ENCODE measurements around the gene MDFI.

Gene MDFI

DNA sequence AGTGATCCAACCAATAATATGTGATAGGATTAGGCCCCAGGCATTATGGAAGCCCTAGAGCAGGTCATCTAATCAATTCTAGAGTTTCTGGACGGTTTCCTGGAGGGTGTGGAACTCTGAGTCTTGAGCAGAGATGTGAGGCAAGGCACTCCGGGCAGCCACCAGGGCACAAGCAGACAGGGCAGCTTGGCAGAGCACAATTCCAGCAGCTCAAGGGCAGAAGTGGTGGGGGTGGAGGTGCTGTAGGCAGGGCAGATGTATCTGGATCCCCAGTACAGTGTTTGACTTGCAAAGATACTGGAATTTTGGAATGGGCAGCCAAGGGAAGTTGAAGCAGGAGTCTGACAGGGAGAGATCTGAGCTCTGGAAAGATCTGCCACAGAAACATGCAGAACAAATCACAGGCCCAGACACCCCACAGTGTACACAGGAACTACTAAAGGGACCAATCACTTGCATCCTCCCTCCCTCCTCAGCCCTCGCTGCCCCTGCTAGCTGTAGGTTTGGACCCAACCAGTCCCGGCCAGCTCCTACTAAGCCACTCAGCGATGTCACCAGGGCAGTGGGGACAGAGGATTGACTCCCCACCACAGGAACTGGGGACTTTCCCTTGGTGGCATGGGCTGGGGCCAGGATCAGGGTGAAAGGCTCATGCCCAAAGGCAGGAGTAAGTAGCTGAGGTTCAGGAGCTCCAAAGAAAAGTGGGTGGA lies 50.1 kb downstream of the MDFI start:
- no peak for DNase-seq (ENCODE audit: low read depth)

DNA sequence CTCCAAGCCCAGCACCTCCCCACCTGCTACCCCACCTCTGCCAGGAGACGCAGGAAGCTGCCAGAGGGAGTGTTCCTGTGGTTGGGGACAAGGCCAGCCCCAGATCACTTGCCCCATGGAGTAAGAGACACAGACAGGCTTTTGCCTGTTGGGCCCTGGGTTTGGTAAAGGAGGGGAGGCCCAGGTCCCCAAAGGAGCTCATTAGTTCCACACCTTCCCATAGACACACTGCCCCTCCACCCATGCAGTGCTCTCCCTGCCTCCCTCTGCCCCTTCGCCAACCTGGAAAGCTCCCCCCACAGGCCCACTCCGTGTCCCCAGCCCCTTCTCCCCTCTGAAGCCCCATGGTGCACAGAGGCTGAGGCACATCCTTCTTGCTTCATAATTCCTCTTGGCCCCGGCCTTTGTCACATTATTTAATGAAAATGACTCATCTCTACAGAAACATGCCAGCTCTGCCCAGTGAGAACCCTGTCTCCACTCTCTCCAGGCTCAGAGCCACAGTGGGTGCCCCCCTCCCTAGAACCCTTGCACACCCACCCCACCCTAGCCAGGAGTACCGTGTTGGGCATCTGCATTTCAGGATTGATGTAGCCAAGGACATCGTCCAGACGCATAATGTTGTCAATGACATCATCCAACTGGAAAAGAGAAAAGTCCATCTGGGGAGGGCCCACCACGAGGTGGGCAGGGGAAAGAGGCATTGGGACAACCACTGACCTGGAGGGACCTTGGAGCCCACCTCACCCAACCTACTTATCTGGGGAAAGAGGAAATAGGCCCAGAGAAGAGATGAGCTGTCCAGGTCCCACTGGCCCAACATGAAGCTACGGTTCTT lies 51.1 kb downstream of the MDFI start:
- DNase-seq (ENCODE audit: low read depth): no peak

- no peak for DNase-seq (ENCODE audit: low read depth)
Observed at GRCh38 chr6:41690541-41691330, 52.5 kb downstream of the MDFI start.

DNA sequence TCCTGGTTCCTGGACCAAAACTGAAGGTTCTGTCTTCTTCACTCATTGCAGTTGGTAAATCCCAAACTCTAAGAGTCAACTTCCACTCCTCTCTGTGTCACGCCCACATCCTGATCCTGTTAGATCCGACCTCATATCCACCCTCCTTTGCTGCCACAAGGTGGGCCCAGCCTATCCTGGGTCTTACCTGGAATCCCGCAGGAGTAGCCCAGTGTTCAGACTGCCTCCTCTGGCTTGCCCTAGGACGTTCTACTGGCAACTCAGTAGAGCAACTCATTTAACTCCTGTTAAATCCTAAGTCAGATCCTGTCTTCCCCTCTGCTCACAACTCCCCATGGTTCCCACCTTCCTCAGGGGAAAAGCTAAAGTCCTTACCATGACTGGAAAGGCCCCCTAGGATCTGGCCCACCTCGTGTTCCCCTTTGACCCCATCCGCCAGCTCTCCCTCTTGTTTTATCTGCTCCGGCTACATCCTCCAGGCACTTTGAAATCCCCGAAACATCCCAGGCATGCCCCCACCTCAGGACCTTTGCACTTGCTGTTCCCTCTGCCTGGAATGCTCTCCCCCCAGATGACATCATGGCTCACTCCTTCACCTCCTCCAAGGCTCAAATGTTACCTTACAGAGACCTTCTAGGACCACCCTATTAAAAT lies 53.3 kb downstream of the MDFI start:
- DNase-seq (ENCODE audit: low read depth): no peak

DNA sequence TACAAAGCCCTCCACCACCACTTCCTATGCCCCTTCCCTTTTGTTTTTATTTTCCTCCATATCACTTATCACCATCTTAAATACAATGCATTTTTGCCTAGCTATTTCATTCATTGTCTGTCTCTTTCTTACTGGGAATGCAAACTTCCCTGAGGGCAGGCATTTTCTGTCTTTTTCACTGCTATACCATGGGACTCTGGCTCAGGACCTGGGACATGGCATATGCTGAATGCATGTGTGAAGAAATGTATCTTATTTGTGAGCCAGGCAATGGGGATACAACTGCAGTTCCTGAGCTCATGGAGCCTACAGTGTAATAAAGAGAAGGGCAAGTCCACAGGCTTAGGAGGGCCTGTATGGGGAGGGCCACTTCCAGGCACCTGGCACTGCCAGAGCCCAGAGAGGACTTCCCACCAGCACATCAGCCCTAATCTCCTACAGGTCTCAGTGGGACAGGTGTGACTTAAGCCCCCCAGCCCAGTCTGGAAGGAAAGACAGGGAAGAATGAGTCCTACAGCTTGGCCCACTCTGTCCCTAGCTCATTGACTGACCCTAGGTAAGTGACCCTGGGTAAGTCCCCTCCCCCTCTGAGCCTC lies 53.9 kb downstream of the MDFI start:
- no peak for DNase-seq (ENCODE audit: low read depth)

GRCh38 chr6:41692730-41693129 lies 54.5 kb downstream of the MDFI start:
- no peak for DNase-seq (ENCODE audit: low read depth)

- DNase-seq (ENCODE audit: low read depth): no peak
Observed at GRCh38 chr6:41693281-41694240, 55.3 kb downstream of the MDFI start.

DNA sequence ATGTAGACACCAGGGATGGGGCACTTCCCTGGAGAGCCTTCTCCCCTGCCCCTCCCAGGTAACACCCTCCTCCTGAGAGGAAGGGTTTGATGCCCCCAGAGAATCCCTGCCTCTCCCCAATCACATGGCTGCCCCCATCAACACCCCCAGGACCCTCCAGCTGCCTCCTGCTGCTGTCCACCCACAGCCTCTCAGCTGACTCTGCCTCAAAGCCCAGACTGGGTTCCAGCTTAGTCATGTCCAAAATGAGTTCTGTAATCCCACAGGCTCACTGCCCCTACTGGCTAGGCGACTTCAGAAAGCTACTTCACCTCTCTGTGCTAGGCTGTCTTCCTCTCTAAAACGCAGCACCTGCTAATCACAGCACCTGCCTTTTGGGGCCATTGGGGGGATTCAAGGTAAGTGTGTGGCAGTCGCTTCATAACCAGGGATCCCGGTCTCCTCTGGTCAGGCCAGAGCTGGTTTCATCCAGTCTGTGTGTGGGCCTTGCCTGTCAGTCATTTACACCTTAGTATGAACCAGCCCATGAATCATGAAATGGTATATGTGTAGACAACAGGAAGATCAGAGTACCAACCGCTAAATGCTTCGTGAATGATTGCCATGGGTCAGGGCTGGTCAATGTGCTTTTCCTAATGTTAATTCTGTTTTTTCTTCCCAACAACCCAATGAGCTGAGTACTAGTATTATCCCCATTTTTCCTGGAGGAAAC lies 56.7 kb downstream of the MDFI start:
- DNase-seq (ENCODE audit: low read depth): no peak

GRCh38 chr6:41695825-41696224 lies 57.6 kb downstream of the MDFI start:
- DNase-seq (ENCODE audit: low read depth): no peak

GRCh38 chr6:41696788-41697187 lies 58.5 kb downstream of the MDFI start:
- no peak for DNase-seq (ENCODE audit: low read depth)

DNA sequence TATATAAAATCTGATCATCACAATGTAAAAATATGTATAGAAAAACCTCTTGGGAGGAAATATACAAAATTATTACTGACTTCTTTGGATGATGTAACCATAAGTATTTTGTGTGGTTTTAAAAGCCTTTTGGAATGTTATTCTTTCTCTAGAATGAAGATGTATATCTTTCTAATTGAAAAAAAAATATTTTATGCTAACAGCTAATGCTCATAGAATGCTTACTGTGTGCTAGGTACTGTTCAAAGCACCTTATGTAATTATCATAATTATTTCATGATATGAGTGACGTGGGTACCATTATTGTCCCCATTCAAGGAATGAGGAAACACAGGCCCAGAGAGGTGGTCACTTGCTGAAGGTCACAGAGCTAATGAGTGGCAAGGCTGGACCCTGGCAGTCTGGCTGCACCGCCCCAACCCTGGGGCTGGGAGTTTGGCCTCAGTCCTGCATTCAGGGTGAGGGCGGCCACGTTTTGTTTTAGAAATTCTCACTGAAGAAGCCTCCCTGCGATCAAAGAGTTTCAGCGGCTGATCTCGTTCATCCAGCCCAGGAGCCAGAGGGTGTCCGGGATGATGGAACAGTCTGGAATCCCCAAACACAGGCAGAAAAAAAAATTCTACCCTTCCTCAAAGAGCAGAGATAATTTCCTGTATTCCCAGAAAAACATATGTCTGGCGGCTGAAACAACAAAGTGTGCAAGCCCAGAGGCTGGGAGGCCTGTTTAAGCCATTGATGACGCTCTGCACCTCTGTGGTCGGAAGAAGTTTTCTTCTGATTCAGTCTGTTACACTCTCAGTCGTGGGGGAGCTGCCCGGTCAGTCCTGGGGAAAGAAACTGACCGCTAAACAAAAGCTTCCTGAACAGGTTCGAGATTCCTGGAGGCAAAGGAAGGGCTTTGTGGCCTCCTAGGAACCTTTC lies 59.9 kb downstream of the MDFI start:
- no peak for DNase-seq (ENCODE audit: low read depth)

- DNase-seq (ENCODE audit: low read depth): no peak
Observed at GRCh38 chr6:41699063-41699462, 60.8 kb downstream of the MDFI start.

DNA sequence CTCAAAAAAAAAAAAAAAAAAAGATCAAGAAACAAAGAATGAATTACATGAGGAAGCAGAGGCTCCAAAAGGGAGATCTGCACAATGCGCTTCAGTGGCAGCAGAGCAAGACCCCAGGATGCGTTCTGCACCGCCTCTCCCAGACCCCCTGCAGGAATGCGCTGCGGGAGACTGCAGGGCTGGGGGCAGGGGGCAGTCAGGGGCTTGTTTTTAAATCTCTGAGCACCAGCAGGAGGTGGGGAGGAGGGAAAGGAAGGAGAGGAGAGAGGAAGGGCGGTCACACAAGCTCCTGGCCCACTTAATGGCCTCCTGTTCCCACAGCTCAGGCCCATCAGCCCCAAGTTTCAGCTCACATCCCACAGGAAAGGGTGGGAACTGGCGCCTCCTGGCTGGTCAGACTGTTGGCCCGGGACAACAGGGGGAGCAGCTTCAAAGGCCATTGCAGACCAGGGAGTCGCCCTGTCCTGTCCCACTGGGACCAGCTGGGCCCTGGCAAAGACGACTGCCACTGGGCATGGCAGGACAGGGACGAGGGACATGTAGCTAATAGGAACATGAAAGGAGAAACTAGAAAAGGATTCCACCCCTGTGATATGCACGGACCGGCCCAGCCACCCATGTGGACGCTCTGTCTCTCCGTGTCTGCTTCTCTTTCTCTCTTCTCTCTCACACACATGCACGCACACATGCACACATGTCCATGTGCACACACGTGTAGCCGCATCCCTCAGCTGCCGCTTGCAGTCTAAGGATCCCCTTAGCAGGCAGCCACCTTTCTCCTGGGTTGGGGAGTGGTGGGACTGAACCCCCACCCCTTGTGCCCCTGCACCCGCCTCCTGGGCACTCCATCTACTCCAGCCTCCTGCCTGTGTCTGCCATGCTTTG lies 62.4 kb downstream of the MDFI start:
- DNase-seq (ENCODE audit: low read depth): no peak

DNA sequence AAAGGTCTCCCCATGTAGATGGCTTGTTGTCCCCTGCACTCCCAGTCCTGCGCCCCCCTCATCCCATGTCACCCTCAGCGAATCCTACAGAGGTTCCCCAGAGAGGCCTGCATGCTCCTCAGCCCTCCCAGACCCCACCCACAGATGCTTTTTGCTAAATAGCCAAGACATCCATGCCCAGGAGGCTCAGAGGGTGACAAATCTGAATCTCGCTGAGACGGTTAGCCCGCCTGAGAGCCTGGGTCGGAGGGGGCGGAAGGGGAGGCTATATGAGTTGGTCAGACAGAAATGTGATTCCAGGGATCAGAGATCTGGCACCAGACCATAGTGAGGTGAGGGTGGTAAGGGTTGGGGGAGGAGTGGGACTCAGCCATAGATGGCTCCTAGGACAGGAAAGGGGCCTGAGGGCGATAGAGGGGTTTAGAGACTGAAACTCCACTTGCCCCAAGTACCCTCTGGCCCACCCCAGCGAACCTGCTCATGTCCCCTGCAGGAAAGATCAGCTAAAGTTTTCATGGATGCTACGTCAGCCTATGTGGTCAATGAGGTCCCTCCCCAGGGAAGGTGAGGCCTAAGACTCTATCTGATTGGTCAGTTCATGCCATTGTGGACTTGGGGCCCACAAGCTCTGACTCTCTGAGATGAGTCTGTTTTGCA lies 63.9 kb downstream of the MDFI start:
- DNase-seq (ENCODE audit: low read depth): no peak

- DNase-seq (ENCODE audit: low read depth): no peak
Observed at GRCh38 chr6:41702771-41703494, 64.7 kb downstream of the MDFI start.

Measured in activated T-cell treated with anti-CD3 and anti-CD28 coated beads for 1 hour (primary cell).